ENCODE measurements around the gene HEBP2. TPM values are rescaled to one million over a fixed set of nuclear protein-coding genes. Genes with fewer than 3 reads are reported as not detected.
A peak's percentile ranks its signal among the peaks of the same experiment; 100 is the strongest.

The HEBP2 gene
- total RNA-seq, 1 donor from 2014 or later, result 11.9 TPM

- DNase-seq (ENCODE audit: low spot score), result no peak
- TF ChIP-seq CTCF (IDR thresholded peaks at IDR 0.05) (peak; percentile 27), EZH2phosphoT487 (IDR thresholded peaks at IDR 0.05) (no peak)
Measured at GRCh38 chr6:138382498-138383265, 21.3 kb upstream of the HEBP2 start.

GRCh38 chr6:138383776-138384175 lies 20.2 kb upstream of the HEBP2 start:
- Mint-ChIP-seq H3K4me1 (peaks cover 6% of the 10 kb centered on the region), H3K4me3 (no peak overlapping the region), H3K9me3 (no peaks in the 10 kb centered on the region), H3K36me3 (no peaks in the 10 kb centered on the region), H3K27ac (no peak overlapping the region), H3K27me3 (ENCODE audit: insufficient read depth, low read depth) (peaks cover 5% of the 10 kb centered on the region)
- no peaks in the 10 kb centered on the region for H3K79me2 ChIP-seq (ENCODE audit: low read depth)
- TF ChIP-seq EZH2phosphoT487 (IDR thresholded peaks at IDR 0.05) (no peak), EZH2 (IDR thresholded peaks at IDR 0.05) (no peak), CTCF (IDR thresholded peaks at IDR 0.05) (no peak)
- H3K4me3 ChIP-seq, result no peak overlapping the region
- no peak overlapping the region for H3K9ac ChIP-seq
- no peak overlapping the region for H3K27ac ChIP-seq
- H3K36me3 ChIP-seq, result no peaks in the 10 kb centered on the region
- H2AFZ ChIP-seq (replicated peaks), result no peak overlapping the region
- peak; percentile 13 for DNase-seq (ENCODE audit: low spot score)
- H3K4me1 ChIP-seq, result no peaks in the 10 kb centered on the region
- H3F3A ChIP-seq (ENCODE audit: low read depth), result no peaks in the 10 kb centered on the region
- H3K4me2 ChIP-seq, result no peak overlapping the region
- H3K9me3 ChIP-seq (ENCODE audit: low read depth), result no peaks in the 10 kb centered on the region
- no peaks in the 10 kb centered on the region for H3K27me3 ChIP-seq
- H4K20me1 ChIP-seq (ENCODE audit: low read depth), result no peaks in the 10 kb centered on the region

More at GRCh38 chr6:138382498-138383265, 21.3 kb upstream of the HEBP2 start:
- no peaks in the 10 kb centered on the region for H3K9me3 Mint-ChIP-seq
- H3K4me1 Mint-ChIP-seq, result peaks cover 9% of the 10 kb centered on the region
- Histone ChIP-seq H3K4me1 (no peaks in the 10 kb centered on the region), H3K27ac (no peak overlapping the region), H3K4me2 (no peak overlapping the region), H3K79me2 (ENCODE audit: low read depth) (no peaks in the 10 kb centered on the region), H3F3A (ENCODE audit: low read depth) (no peaks in the 10 kb centered on the region), H3K36me3 (no peaks in the 10 kb centered on the region), H3K9ac (no peak overlapping the region), H4K20me1 (ENCODE audit: low read depth) (no peaks in the 10 kb centered on the region), H2AFZ (replicated peaks) (peak overlapping the region; percentile 6), H3K9me3 (ENCODE audit: low read depth) (no peaks in the 10 kb centered on the region), H3K4me3 (no peak overlapping the region), H3K27me3 (no peaks in the 10 kb centered on the region)
- peaks cover 5% of the 10 kb centered on the region for H3K27me3 Mint-ChIP-seq (ENCODE audit: insufficient read depth, low read depth)
- no peaks in the 10 kb centered on the region for H3K36me3 Mint-ChIP-seq
- H3K27ac Mint-ChIP-seq, result no peak overlapping the region
- H3K4me3 Mint-ChIP-seq, result no peak overlapping the region

- Histone ChIP-seq H3F3A (ENCODE audit: low read depth) (no peaks in the 10 kb centered on the region), H3K4me2 (no peak overlapping the region), H3K79me2 (ENCODE audit: low read depth) (no peaks in the 10 kb centered on the region), H3K4me1 (no peaks in the 10 kb centered on the region), H3K4me3 (no peak overlapping the region), H3K27ac (no peak overlapping the region), H3K9me3 (ENCODE audit: low read depth) (no peaks in the 10 kb centered on the region), H3K27me3 (no peaks in the 10 kb centered on the region), H4K20me1 (ENCODE audit: low read depth) (no peaks in the 10 kb centered on the region), H3K9ac (no peak overlapping the region), H3K36me3 (no peaks in the 10 kb centered on the region), H2AFZ (replicated peaks) (no peak overlapping the region)
- Mint-ChIP-seq H3K9me3 (no peaks in the 10 kb centered on the region), H3K4me1 (peaks cover 6% of the 10 kb centered on the region), H3K27me3 (ENCODE audit: insufficient read depth, low read depth) (peaks cover 5% of the 10 kb centered on the region), H3K27ac (no peak overlapping the region), H3K4me3 (no peak overlapping the region), H3K36me3 (no peaks in the 10 kb centered on the region)
- DNase-seq (ENCODE audit: low spot score), result no peak
- TF ChIP-seq EZH2phosphoT487 (IDR thresholded peaks at IDR 0.05), result no peak
- no peak for TF ChIP-seq CTCF (IDR thresholded peaks at IDR 0.05)
- no peak for TF ChIP-seq EZH2 (IDR thresholded peaks at IDR 0.05)
Measured at GRCh38 chr6:138386897-138387296, 17.1 kb upstream of the HEBP2 start.
